Activated CD4-positive, alpha-beta T cell treated with anti-CD3 and anti-CD28 coated beads for 24 hours (primary cell): Measurements from ENCODE around the gene TIGD4.

Experiments
- DNase-seq, 2 donors: peaks; one replicate each; pipeline ENCODE4 v3.0.0-alpha.2; 2020; ENCODE audit warnings: low read depth in 2 of 2

TIGD4 gene

DNA sequence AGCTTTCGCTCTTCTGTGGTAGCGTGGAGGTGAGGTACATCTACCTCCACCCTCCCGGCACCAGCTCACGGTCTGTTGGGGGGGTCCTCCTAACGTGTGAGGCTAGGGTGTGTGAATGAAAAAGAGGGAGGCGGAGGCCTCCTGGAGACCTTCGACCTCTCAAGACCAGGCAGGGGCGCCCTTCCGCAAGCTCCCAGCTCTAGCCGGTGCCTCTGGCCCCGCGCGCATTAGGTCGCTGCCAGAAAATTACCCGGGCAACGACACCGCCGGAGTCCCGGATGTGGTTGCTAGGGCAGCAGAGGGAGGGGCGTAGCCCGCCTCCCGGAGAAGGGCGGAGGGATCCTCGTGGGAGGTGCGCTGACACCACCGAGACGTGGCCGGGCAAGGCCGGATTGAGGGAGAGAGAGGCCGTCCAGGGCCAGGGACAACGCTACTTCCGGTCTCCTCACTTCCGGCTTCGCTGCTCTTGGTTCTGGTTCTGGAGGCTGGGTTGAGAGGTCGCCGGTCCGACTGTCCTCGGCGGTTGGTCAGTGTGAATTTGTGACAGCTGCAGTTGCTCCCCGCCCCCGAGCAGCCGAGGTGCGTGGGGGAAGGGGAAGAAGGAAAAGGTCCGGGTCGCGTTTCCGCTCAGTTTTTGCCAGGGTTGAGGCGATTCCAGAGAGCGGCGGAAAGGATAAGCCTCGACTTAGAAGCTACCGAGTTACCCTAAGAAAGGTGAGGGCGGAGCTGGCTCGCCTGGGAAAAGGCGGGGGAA, at the start of gene TIGD4, which contains the start of gene ARFIP1:
TSS of gene TIGD4 (minus strand) at position 218 of the 754 bp plus-strand sequence. CDS start 8,726 bp downstream, outside the sequence.
TSS of gene ARFIP1 (plus strand) at position 442 of the 754 bp plus-strand sequence. CDS start 49,680 bp downstream, outside the sequence.
- peak; percentile 82 to 92 for DNase-seq

DNA sequence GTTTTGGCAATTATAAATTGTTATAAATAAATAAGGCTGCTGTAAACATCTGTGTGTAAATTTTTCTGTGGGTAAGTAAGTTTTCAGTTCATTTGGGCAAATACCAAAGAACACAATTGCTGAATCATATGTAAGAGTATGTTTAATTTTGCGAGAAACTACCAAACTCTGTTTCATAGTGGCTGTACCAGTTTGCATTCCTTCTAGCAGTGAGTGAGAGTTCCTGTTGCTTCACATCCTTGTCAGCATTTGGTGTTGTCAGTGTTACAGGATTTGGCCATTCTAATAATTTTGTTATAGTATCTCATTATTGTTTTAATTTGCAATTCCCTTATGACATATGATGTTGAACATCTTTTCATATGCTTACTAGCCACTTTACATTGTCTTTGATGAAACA, 48.6 kb upstream of the TIGD4 start:
- no peak for DNase-seq

DNA sequence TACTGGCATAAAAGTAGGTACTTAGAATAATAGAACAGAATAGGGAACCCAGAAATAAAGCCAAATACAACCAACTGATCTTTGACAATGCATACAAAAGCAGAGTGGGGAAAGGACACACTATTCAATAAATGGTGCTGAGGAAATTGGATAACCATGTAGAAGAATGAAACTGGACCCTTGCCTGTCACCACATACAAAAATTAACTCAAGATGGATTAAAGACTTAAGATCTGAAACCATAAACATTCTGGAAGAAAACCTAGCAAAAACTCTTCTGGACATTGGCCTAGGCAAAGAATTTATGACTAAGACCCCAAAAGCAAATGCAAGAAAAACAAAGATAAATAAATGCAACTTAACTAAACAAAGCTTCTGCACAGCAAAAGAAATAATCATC, 45.8 kb upstream of the TIGD4 start:
- DNase-seq = no peak

DNA sequence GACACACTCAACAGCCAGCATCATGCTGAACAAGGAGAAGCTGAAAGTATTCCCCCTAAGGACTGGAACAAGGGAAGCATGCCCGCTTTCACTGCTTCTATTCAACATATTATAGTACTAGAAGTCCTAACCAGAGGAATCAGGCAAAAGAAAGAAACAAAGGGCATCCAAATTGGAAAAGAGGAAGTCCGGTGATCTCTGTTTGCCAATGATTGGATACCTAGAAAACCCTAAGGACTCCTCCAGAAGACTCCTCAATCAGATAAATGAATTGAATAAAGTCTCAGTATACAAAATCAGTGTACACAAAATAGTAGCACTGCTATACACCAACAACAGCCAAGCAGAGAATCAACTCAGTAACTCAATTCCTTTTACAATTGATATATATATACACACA, 45.0 kb upstream of the TIGD4 start:
- DNase-seq = no peak

DNA sequence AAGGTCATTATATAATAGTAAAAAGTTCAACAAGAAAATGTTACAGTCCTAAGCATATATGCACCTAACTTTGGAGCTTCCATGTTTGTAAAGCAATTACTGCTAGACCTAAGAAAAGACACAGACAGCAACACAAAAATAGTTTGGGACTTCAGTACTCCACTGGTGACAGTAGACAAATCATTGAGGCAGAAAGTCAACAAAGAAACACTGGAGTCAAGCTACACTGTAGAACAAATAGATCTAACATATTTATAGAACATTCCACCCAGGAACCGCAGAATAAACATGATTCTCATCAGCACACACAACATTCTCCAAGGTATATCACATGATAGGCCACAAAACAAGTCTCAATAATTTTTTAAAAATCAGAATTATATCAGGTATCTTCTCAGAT, 42.8 kb upstream of the TIGD4 start:
- DNase-seq = no peak

DNA sequence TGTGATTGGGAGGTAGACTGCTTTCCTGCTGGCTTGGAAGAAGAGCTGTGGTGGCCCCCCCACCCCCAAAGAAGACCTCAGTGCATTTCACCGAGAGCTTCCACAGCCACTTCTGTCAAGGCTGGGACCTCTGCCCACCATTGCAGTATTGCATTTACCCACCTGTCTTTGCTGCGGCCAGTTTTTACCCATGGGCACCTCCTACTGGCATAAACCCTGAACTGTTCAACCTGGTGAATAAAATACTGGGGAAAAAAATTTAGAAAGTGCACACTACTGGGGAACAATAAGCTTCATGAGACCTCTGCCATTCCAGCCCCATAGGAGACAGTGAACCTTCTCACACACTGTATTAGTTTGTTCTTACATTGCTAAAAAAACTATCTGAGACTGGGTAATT, 40.5 kb upstream of the TIGD4 start:
- no peak for DNase-seq

DNA sequence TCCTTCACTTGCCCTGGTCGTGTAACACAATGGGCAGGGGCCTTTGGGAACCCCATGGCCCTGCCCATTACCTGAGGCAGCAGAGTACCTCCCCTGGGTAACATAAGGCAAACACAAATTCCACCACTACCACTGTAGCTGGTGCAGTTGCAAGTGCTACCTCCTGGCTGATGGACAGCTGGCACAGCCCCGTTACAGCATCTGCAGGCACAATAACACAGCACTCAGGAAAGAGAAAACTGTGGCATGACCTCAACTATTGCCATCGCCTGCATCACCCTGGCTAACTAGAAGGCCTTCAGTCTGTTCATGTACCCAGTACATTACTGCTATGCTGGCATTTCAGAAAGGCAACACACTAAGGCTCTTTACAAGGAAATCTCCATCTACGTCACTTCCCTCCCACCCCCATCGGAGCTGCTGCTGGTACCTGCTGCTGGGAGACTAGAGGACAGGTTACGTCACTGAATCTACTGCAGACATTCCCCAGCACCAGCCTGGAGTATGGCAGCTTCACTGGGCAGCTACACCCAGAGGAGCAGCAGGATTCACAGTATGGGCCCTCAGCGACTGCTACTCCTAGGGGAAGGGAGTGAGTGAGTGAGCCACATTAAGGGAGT, 39.6 kb upstream of the TIGD4 start:
- no peak for DNase-seq

DNA sequence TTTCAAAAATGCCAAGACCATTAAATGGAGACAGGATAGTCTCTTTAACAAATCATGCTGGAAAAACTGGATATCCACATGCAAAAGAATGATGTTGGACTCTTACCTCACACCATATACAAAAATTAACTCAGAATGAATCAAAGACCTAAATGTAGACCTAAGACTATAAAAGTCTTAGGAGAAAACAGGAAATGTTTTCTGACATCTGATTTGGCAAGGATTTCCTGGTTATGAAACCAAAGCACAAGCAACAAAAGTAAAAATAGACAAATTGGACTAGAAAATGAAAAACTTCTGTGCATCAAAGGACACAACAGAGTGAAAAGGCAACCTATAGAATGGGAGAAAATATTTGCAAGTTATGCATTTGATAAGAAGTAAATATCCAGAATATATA, 37.8 kb upstream of the TIGD4 start:
- no peak for DNase-seq

DNA sequence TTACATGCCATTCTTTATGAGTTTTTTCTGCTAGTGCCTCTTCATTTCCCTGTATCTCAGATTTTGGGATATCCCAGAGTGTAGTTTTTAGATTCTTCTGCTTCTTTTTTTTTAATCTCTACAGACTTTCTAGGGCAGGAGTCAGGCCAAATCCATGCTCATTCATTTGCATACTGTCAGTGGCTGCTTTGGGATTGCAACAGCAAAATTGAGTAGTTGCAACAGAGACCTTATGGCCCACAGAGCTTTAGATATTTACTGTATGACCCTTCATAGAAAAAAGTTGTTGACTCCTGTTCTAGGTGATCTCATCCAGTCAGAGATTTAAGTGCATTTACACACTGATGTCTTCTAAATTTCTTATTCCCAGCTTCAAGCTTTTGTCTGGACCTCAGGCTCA, 35.5 kb upstream of the TIGD4 start:
- DNase-seq = no peak

DNA sequence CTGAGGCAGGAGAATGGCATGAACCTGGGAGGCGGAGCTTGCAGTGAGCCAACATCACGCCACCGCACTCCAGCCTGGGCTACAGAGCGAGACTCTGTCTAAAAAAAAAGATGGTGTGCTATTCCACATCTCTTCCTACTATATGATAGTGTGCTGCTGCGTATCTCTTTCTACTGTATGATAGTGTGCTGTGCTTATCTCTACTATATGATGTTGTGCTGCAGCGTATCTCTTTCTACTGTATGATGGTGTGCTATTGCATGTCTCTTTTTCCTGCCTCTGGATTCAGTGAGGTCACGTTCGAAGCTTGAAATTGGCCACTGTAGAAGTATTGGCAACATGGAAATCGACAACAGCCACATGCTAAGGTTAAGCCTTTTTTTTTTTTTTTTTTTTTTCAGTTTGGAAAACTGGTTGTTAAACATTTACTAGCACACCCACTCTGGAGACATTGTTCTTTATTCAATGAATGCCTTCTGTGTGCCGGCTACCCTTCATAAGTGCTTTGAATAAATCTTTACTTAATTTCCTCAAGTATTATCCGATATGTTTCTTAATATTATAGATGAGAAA, 31.3 kb upstream of the TIGD4 start:
- DNase-seq = no peak

DNA sequence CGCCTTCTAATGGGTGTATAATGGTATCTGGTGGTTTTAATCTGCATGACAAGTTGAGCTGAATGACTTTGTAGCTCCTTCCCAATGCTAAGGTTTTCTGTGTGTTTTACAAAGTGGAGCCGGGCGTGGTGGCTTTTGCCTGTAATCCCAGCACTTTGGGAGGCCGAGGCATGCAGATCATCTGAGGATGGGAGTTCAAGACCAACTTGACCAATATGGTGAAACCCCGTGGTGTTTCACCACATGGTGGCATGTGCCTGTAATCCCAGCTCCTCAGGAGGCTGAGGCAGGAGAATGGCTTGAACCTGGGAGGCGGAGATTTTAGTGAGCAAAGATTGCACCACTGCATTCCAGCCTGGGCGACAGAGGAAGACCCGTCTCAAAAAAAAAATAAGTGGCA, 29.1 kb upstream of the TIGD4 start:
- no peak for DNase-seq

DNA sequence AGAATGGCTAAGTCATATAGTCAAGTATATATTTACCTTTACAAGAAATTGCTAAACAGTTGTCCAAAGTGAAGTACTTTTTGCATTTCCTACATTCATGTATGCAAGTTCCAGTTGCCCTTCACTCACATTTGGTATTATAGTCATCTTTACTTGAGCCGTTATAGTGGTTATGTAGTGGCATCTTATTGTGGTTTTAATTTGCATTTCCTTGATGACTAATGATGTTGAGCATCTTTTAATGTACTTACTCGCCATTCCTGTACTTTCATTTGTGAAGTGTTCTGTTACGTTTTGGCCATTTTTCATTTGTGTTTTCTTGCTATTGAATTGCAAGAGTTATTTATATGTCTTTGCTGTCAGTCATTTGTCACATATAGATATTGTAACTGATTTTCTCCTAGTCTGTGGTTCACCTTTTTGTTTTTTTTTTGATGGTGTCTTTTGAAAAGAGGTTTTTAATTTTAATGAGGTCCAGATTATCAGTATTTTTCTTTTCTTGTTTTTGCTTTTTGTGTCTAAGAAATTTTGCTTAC, 27.8 kb upstream of the TIGD4 start:
- DNase-seq = no peak

DNA sequence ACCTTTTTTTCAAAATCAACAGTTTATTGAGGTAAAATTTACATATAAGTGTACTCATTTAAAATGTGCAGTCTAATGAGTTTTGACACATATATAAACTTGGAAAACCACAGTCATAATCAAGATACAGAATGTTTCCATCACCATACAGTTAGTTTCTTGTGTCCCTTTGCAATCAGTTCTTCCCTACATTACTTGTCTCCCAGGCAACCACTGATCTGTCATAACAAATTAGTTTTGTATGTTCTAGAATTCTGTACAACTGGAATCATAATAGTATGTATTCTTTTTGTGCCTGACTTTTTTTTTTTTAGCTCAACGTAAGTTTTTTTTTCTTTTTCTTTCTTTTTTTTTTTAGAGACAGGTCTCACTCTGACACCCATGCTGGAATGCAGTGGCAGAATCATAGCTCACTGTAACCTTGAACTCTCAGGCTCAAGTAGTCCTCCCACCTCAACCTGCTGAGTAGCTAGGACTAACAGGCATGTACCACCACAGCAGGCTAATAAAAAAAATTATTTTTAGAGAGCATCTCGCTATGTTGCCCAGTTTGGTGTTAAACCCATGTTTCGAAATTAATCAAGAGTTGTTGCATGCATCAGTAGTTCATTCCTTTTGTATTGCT, 27.1 kb upstream of the TIGD4 start:
- no peak for DNase-seq

DNA sequence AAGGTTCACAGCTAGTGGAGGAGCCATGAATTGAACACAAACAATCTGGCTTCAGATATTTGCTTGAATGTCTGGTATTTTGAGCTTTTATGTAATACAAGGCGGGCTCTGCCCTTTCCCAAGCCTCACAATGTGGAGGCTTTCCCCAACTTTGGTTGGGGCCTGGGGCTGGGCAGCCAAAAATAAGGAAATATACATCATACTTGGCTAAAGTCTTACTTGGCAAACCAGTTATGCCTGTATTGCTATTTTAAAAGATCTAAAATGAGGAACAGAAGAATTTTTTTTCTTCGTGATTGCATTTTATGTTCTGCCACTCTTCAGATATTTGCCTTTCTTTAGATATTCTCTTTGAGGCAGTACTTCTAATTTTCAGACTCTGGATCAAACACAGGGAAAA, 26.3 kb upstream of the TIGD4 start:
- DNase-seq = no peak

DNA sequence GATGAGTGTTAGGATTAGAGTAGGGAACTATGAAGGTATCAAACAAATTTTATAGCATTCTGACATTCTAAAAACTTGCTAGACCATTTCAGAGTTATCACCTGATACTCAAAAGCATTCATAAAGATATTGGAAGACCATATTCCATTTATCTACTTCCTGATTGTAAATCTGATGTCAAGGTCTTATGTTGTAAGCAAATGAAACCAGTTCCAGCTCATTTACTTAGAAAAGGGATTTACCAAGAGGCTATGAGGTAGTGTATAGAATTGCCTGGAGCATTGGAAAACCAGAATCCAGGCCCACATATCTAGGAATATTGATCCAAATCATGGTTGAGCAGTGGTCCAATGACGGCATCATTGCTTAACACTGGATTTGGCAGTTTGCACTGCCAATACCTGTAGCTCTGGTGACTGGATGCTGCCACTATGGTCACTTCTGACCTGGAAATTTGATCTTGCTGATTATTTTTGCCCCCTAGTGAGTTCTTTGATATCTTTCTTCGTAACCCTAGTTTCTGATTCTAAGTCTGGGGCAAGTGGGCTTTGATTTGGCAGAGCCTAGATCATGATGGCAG, 25.6 kb upstream of the TIGD4 start:
- no peak for DNase-seq

DNA sequence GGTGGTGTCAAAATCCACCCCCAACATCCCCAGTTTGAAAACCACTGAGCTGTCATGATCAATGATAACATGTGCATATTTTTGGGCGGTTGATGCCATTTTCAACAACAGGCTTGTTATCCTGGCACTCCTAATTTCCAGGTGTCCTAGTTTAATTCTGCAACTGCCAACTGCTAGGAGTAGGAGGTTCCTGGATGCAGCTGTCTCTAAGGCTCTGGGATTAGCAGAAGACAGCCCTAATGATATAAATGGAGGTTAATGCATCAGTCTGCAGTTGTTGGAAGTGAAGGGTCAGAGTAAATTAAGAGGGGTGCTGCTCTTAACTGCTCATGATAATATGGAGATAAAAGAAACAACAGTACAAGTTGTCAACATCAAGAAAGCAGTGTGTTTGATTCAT, 24.0 kb upstream of the TIGD4 start:
- DNase-seq = no peak

DNA sequence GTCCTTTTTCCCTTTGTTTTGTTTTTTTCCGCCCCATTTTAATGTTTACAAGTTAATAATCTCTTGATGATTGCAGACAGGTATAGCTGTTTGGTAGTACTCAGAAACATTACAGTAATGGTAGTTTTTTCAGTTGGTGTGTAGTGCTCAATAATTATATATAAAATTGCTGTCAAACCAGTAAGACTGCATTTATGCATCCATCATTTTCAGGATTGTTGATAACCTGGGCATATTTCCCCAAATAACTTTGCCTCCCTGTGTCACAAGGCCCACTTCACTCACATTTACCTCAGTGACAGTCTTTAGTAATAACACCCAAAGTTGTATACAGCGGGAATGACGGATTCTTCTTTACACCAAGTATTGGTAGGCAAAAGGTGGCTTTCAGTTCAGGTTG, 16.4 kb upstream of the TIGD4 start:
- DNase-seq = no peak

DNA sequence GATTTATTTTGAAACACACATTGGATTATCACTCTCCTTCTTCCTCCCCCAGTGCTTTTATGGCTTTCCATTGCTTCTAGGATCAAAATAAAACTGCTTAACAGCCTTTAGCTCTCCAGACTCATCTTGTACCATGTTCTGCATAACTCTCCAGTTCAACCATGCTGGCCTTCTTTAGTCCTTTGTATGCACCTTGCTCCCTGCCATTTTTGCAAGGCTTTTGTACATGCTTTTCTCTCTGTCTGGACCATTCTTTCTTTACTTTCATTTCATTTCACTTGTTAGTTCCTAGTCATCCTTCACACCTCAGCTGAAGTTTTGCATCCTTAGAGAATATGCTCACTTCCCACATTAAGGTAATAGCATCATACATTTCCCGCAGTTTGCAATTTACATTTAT, 7.1 kb upstream of the TIGD4 start:
- DNase-seq = no peak

DNA sequence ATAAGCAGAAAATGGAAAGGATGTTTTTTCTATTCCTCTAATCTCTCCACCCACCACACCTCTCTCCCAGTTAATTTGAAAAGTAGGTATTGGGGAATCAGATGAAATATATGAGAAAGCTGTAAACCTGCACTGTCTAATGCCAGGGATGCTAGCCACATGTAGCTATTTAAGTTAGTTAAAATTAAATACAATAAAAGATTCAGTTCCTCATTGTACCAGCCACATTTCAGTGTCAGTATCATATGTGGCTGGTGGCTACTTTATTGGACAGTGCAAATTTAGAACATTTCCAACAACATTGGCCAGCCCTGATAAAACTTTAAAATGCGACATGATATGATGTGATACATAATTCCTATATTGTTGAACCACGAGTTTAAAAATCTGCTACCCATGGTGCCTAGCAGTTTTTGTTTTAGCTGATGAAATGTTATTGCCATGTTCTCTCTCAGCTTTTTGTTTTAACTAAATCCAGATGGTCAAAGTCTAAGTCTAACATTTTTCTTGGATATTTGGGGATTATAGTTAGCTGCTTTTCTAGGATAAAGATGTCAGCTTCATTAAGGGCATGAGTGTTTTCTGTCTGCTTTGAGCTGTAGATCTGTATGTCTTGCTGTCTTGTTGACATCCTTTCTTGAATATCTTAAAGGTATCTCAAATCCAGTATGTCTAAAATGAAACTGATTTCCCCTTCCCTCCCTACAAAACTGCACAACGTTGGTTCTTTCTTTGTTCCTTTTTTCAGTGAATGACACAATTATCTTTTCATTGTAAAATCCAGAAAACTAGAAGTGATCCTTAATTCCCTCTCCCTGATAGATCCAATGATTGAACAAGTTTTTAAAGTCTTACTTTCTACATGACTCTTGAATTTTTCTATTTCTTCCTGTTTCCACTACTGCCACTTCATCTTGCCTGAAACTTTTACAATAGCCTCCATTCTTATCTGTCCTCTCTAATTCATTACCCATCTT, 6.4 kb upstream of the TIGD4 start:
- no peak for DNase-seq

DNA sequence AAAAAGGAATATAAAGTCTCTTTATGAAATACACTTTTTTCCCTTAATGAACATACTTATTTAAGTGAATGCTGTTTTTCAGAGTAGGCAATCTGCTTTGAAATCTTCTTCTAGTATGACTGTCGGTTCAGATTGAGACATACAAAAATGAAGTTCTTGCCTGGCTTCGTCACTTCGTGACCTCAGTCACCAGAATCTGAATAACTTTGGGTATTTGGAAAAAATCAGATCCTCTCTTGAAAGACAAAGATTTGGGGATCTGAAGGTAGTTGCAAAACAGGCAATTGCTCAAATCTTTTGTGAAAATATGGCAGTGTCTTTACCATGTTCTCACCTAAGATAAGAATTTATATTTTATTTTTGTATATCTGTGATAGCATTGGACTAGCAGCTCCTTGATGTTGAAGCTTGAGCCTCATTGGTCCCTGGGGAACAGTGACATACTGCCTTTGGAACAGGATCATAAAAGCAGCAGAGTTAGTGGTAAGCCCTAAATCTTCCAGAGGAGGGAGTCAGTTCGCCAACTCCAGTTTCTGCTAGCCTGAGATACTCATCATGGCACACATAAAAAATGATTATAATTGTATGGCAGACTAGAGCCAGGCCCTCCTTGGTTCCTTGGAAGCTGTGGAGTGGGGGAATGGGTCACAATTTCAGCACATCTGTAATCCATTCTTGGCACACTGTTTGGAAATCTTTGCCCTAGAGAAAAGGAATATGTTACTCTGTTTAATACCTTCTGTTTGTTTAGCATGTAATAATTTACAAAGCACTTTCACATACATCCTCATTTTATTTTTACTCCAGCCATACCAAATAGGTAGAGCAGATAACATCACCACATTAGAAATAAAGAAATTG, 5.2 kb upstream of the TIGD4 start:
- no peak for DNase-seq
